Ascending aorta (tissue), 2 donors: ENCODE data around the gene BLOC1S3. TPM values are rescaled to one million over a fixed set of nuclear protein-coding genes. Genes with fewer than 3 reads are reported as not detected.

ENCODE experiments used
- DNase-seq, 2 donors: peaks; one replicate each; pipeline ENCODE4 v3.0.0-alpha.2; 2019; ENCODE audit warnings: low spot score in 2 of 2
- H3K27ac ChIP-seq, 2 donors: fragments of 200-600 bp; sonication (generic); one replicate each; pipeline ENCODE4 v1.5.1; 2016 to 2017; ENCODE audit warnings: mild to moderate bottlenecking in 1 of 2
- H3K27me3 ChIP-seq: fragments of 200-600 bp; sonication (generic); one replicate; pipeline ENCODE4 v1.5.1; 2017
- H3K36me3 ChIP-seq, 2 donors: fragments of 200-600 bp; sonication (generic); one replicate each; pipeline ENCODE4 v1.5.1; 2016
- H3K4me1 ChIP-seq, 2 donors: fragments of 200-600 bp; sonication (generic); one replicate each; pipeline ENCODE4 v1.5.1; 2016 to 2017; ENCODE audit warnings: mild to moderate bottlenecking in 1 of 2
- H3K4me3 ChIP-seq, 2 donors: fragments of 200-600 bp; sonication (generic); one replicate each; pipeline ENCODE4 v1.5.1; 2016 to 2017; ENCODE audit warnings: mild to moderate bottlenecking in 1 of 2
- H3K9me3 ChIP-seq, 2 donors: fragments of 200-600 bp; sonication (generic); one replicate each; pipeline ENCODE4 v1.5.1; 2016
- CTCF ChIP-seq, 3 experiments: fragments of 200-600 bp in 2 of 3; fragments of 450-650 bp in 1 of 3; sonication (generic) in 2 of 3; IDR thresholded peaks; one replicate each; pipeline ENCODE4 v1.5.1; 2016 to 2019; ENCODE audit warnings: antibody characterized with exemption in 3 of 3, mild to moderate bottlenecking in 1 of 3, moderate library complexity in 1 of 3
- intact Hi-C: fragments of 100-400 bp; cut with DNase I; formaldehyde crosslinking; loops from one replicate; pipeline ENCODE4 v1.15.1; 2023
- total RNA-seq: library from RNA; depleted of rRNA; stranded (reverse); fragments of >200 nt; gene quantifications from one replicate; pipeline ENCODE4 v1.1.0, GENCODE V29; 2016

BLOC1S3 gene
- total RNA-seq, 1 donor from 2014 or later = 0.32 TPM

GRCh38 chr19:45140144-45140503 is 38.5 kb upstream of the BLOC1S3 start:
- no peak for DNase-seq
- Histone ChIP-seq H3K27me3 (no peaks in the 10 kb centered on the region), H3K4me1 (no peaks in the 10 kb centered on the region), H3K36me3 (peaks cover 38 to 41% of the 10 kb centered on the region in 2 donors), H3K9me3 (no peaks in the 10 kb centered on the region), H3K4me3 (no peak overlapping the region), H3K27ac (no peak overlapping the region)
- no peak for TF ChIP-seq CTCF (IDR thresholded peaks at IDR 0.05)
- intact Hi-C loops = no loop called here

- Histone ChIP-seq H3K4me1 (no peaks in the 10 kb centered on the region), H3K27me3 (no peaks in the 10 kb centered on the region), H3K4me3 (no peak overlapping the region), H3K36me3 (peaks cover 42 to 46% of the 10 kb centered on the region in 2 donors), H3K9me3 (no peaks in the 10 kb centered on the region), H3K27ac (no peak overlapping the region)
- no peak for TF ChIP-seq CTCF (IDR thresholded peaks at IDR 0.05)
- intact Hi-C loops = no loop called here
- DNase-seq = no peak
Observed at GRCh38 chr19:45140533-45140932, 38.1 kb upstream of the BLOC1S3 start.

GRCh38 chr19:45141203-45141900 is 37.2 kb upstream of the BLOC1S3 start:
- DNase-seq = no peak
- no peak for TF ChIP-seq CTCF (IDR thresholded peaks at IDR 0.05)
- Histone ChIP-seq H3K4me3 (no peak overlapping the region), H3K4me1 (no peaks in the 10 kb centered on the region), H3K36me3 (peaks cover 46 to 54% of the 10 kb centered on the region in 2 donors), H3K27ac (no peak overlapping the region), H3K27me3 (no peaks in the 10 kb centered on the region), H3K9me3 (no peaks in the 10 kb centered on the region)
- intact Hi-C loops = no loop called here

GRCh38 chr19:45142016-45142725 is 36.4 kb upstream of the BLOC1S3 start:
- no peaks in the 10 kb centered on the region for H3K9me3 ChIP-seq
- TF ChIP-seq CTCF (IDR thresholded peaks at IDR 0.05) = no peak
- no peaks in the 10 kb centered on the region for H3K4me1 ChIP-seq
- no peak overlapping the region for H3K27ac ChIP-seq
- no peak overlapping the region for H3K4me3 ChIP-seq
- H3K27me3 ChIP-seq = no peaks in the 10 kb centered on the region
- H3K36me3 ChIP-seq = peaks cover 52 to 57% of the 10 kb centered on the region in 2 donors
- DNase-seq = no peak
- intact Hi-C loops = no loop called here

- intact Hi-C loops = no loop called here
- TF ChIP-seq CTCF (IDR thresholded peaks at IDR 0.05) = no peak
Observed at GRCh38 chr19:45142726-45143110, 35.9 kb upstream of the BLOC1S3 start.

More at GRCh38 chr19:45142726-45143110, 35.9 kb upstream of the BLOC1S3 start:
- H3K27ac ChIP-seq = no peak overlapping the region
- no peaks in the 10 kb centered on the region for H3K27me3 ChIP-seq
- peaks cover 52 to 57% of the 10 kb centered on the region in 2 donors for H3K36me3 ChIP-seq
- H3K4me1 ChIP-seq = no peaks in the 10 kb centered on the region
- DNase-seq = no peak
- no peaks in the 10 kb centered on the region for H3K9me3 ChIP-seq
- H3K4me3 ChIP-seq = no peak overlapping the region
